Activated CD8-positive, alpha-beta memory T cell treated with anti-CD3 and anti-CD28 coated beads for 4 hours (primary cell): Measurements from ENCODE around the gene LILRA1.
"Not testable (repeated sequence)": the region's sequence is repeated elsewhere in the genome, so short reads cannot be mapped to it uniquely, and the experiment has no call there.

ENCODE experiments used
- DNase-seq, 2 donors: peaks; one replicate each; pipeline ENCODE4 v3.0.0-alpha.2; 2020; ENCODE audit warnings: low read depth in 2 of 2

The LILRA1 gene

GRCh38 chr19:54593445-54593844, at the start of gene LILRA1:
Gene LILRA1, plus strand, starts transcription at chr19:54593632. Its CDS starts 613 bp downstream, at chr19:54594245.
- DNase-seq: not testable (repeated sequence)

GRCh38 chr19:54548806-54549205, 44.6 kb upstream of the LILRA1 start:
- no peak for DNase-seq

GRCh38 chr19:54549224-54549623, 44.2 kb upstream of the LILRA1 start:
- DNase-seq: no peak

GRCh38 chr19:54551293-54551692, 42.1 kb upstream of the LILRA1 start:
- DNase-seq: no peak

- DNase-seq: no peak
Observed at GRCh38 chr19:54551950-54552912, 41.2 kb upstream of the LILRA1 start.

- DNase-seq: no peak
Observed at GRCh38 chr19:54552913-54553310, 40.5 kb upstream of the LILRA1 start.

- no peak for DNase-seq
Observed at GRCh38 chr19:54554006-54554405, 39.4 kb upstream of the LILRA1 start.

GRCh38 chr19:54554896-54555295, 38.5 kb upstream of the LILRA1 start:
- no peak for DNase-seq

GRCh38 chr19:54556194-54556593, 37.2 kb upstream of the LILRA1 start:
- no peak for DNase-seq

- DNase-seq: no peak
Observed at GRCh38 chr19:54558339-54558738, 35.1 kb upstream of the LILRA1 start.

- DNase-seq: no peak
Observed at GRCh38 chr19:54560881-54561385, 32.5 kb upstream of the LILRA1 start.

GRCh38 chr19:54561840-54562239, 31.6 kb upstream of the LILRA1 start:
- no peak for DNase-seq

- DNase-seq: not testable (repeated sequence)
Observed at GRCh38 chr19:54563206-54563605, 30.2 kb upstream of the LILRA1 start.

- no peak for DNase-seq
Observed at GRCh38 chr19:54570316-54570715, 23.1 kb upstream of the LILRA1 start.

GRCh38 chr19:54571715-54572615, 21.5 kb upstream of the LILRA1 start:
- DNase-seq: not testable (repeated sequence)

- no peak for DNase-seq
Observed at GRCh38 chr19:54572696-54573311, 20.6 kb upstream of the LILRA1 start.

GRCh38 chr19:54573330-54573872, 20.0 kb upstream of the LILRA1 start, which contains the start of gene LILRA2:
Gene LILRA2, plus strand, starts transcription at chr19:54573790. Its CDS starts 89 bp downstream, at chr19:54573879.
- no peak for DNase-seq

GRCh38 chr19:54574051-54574450, 19.4 kb upstream of the LILRA1 start:
- no peak for DNase-seq

GRCh38 chr19:54574527-54575056, 18.8 kb upstream of the LILRA1 start:
- DNase-seq: no peak

- DNase-seq: not testable (repeated sequence)
Observed at GRCh38 chr19:54575205-54575604, 18.2 kb upstream of the LILRA1 start.

GRCh38 chr19:54576411-54576976, 16.9 kb upstream of the LILRA1 start:
- no peak for DNase-seq
